Measurements from ENCODE around the gene TSC1. TPM values are rescaled to one million over a fixed set of nuclear protein-coding genes. Genes with fewer than 3 reads are reported as not detected.
A peak's percentile ranks its signal among the peaks of the same experiment; 100 is the strongest.

Gene TSC1
- 100 to 1,000 TPM in 2 of 4 donors, 10 to 100 TPM in 2; 48.4 to 206 (median 92.3) TPM for total RNA-seq

- intact Hi-C loops (cut with DNase I; ENCODE audit: low total_unique reads): no loop called here
- 0% methylated on average over 66 of the region's 72 CpGs; no CpG with 5 or more reads in 1 of the 2 donors for WGBS, 2 donors (ENCODE audit: low coverage in 1 of 2)
- H3K9me3 ChIP-seq: no peaks in the 10 kb centered on the region
- peak within 1 kb of the TSS; percentile 87 to 95 (median 94) for H3K27ac ChIP-seq
- H3K4me1 ChIP-seq: peaks cover 0 to 27% (median 25%) of the 10 kb centered on the region in 4 donors
- no peaks in the 10 kb centered on the region for H3K36me3 ChIP-seq
- H3K27me3 ChIP-seq: no peaks in the 10 kb centered on the region
- peak; percentile 98 for DNase-seq
- in situ Hi-C loops (cut with MboI; ENCODE audit: low pct_ligation_motif_present in 1 of 4, low pct_unique_long_range_greater_than_20kb in 1 of 4, low sequenced_read_pairs in 3 of 4): no loop called here
- TF ChIP-seq, protein P1, sequence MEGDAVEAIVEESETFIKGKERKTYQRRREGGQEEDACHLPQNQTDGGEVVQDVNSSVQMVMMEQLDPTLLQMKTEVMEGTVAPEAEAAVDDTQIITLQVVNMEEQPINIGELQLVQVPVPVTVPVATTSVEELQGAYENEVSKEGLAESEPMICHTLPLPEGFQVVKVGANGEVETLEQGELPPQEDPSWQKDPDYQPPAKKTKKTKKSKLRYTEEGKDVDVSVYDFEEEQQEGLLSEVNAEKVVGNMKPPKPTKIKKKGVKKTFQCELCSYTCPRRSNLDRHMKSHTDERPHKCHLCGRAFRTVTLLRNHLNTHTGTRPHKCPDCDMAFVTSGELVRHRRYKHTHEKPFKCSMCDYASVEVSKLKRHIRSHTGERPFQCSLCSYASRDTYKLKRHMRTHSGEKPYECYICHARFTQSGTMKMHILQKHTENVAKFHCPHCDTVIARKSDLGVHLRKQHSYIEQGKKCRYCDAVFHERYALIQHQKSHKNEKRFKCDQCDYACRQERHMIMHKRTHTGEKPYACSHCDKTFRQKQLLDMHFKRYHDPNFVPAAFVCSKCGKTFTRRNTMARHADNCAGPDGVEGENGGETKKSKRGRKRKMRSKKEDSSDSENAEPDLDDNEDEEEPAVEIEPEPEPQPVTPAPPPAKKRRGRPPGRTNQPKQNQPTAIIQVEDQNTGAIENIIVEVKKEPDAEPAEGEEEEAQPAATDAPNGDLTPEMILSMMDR (IDR thresholded peaks at IDR 0.05): peak in 1 of 5 experiments; percentile 10
- peak; percentile 69 for TF ChIP-seq POLR2A (IDR thresholded peaks at IDR 0.05)
- TF ChIP-seq POLR2AphosphoS5 (IDR thresholded peaks at IDR 0.05): peak; percentile 59 to 70 (median 65)
- TF ChIP-seq EP300 (IDR thresholded peaks at IDR 0.05; ENCODE audit: low read depth): peak; percentile 47
- H3K4me3 ChIP-seq: peak within 1 kb of the TSS; percentile 75 to 98 (median 88)
Observed at GRCh38 chr9:132944294-132945185, at the start of gene TSC1. TSS of gene TSC1 (minus strand) at chr9:132944616. CDS start at chr9:132928872, 15,744 bp downstream.

- Histone ChIP-seq H3K9me3 (no peaks in the 10 kb centered on the region), H3K36me3 (no peaks in the 10 kb centered on the region), H3K4me3 (no peak overlapping the region), H3K27me3 (peaks cover 74% of the 10 kb centered on the region), H3K27ac (no peak overlapping the region), H3K4me1 (peaks cover 0 to 5% (median 0%) of the 10 kb centered on the region in 4 donors)
- 41% methylated on average over 14 of the region's 14 CpGs; no CpG with 5 or more reads in 1 of the 2 donors for WGBS, 2 donors (ENCODE audit: low coverage in 1 of 2)
- TF ChIP-seq POLR2A (IDR thresholded peaks at IDR 0.05): no peak
- no peak for TF ChIP-seq EP300 (IDR thresholded peaks at IDR 0.05; ENCODE audit: low read depth)
- TF ChIP-seq POLR2AphosphoS5 (IDR thresholded peaks at IDR 0.05): no peak
- TF ChIP-seq, protein P1 (IDR thresholded peaks at IDR 0.05): no peak
- in situ Hi-C loops (cut with MboI; ENCODE audit: low pct_ligation_motif_present in 1 of 4, low pct_unique_long_range_greater_than_20kb in 1 of 4, low sequenced_read_pairs in 3 of 4) (no loop called here), intact Hi-C loops (cut with DNase I; ENCODE audit: low total_unique reads) (no loop called here)
- DNase-seq: no peak
Observed at GRCh38 chr9:132993511-132993939, 49.1 kb upstream of the TSC1 start.

GRCh38 chr9:132991351-132992300 is 47.2 kb upstream of the TSC1 start:
- no peak for DNase-seq

More at GRCh38 chr9:132991351-132992300, 47.2 kb upstream of the TSC1 start:
- TF ChIP-seq, protein P1 (IDR thresholded peaks at IDR 0.05): no peak
- no peak for TF ChIP-seq POLR2AphosphoS5 (IDR thresholded peaks at IDR 0.05)
- no peak for TF ChIP-seq EP300 (IDR thresholded peaks at IDR 0.05; ENCODE audit: low read depth)
- no peak for TF ChIP-seq POLR2A (IDR thresholded peaks at IDR 0.05)
- H3K27me3 ChIP-seq: peaks cover 73% of the 10 kb centered on the region
- no peaks in the 10 kb centered on the region for H3K9me3 ChIP-seq
- H3K27ac ChIP-seq: no peak overlapping the region
- H3K4me3 ChIP-seq: no peak overlapping the region
- peaks cover 0 to 5% (median 0%) of the 10 kb centered on the region in 4 donors for H3K4me1 ChIP-seq
- H3K36me3 ChIP-seq: no peaks in the 10 kb centered on the region
- WGBS, 2 donors (ENCODE audit: low coverage in 1 of 2): 57% methylated on average over 15 of the region's 16 CpGs; no CpG with 5 or more reads in 1 of the 2 donors
- in situ Hi-C loops (cut with MboI; ENCODE audit: low pct_ligation_motif_present in 1 of 4, low pct_unique_long_range_greater_than_20kb in 1 of 4, low sequenced_read_pairs in 3 of 4): no loop called here
- intact Hi-C loops (cut with DNase I; ENCODE audit: low total_unique reads): no loop called here

Measured in transverse colon (tissue), 4 donors.